Mesenchymal stem cell (in vitro differentiated cells and primary cell): ENCODE data around the gene CAMK1D.

Experiments
- DNase-seq: peaks from one replicate; pipeline ENCODE4 v3.0.0-alpha.2; 2013
- H2AFZ ChIP-seq: one replicate; pipeline ENCODE4 v1.6.1; 2013; ENCODE audit warnings: low read depth, mild to moderate bottlenecking, control low read depth, inconsistent platforms, low read length, moderate library complexity
- H2AK5ac ChIP-seq: 2 replicates; pipeline ENCODE4 v1.6.1; 2013; ENCODE audit warnings: low read length, moderate library complexity, mild to moderate bottlenecking, inconsistent platforms; ENCODE audit not compliant: severe bottlenecking
- H2BK120ac ChIP-seq: one replicate; pipeline ENCODE4 v1.6.1; 2013; ENCODE audit warnings: low read depth, mild to moderate bottlenecking, inconsistent platforms, low read length, moderate library complexity
- H2BK12ac ChIP-seq, 2 experiments: one replicate each; pipeline ENCODE4 v1.6.1; 2013; ENCODE audit warnings: inconsistent platforms in 2 of 2, low read length in 2 of 2, mild to moderate bottlenecking in 2 of 2, moderate library complexity in 2 of 2, control low read depth in 1 of 2
- H2BK15ac ChIP-seq: one replicate; pipeline ENCODE4 v1.6.1; 2013; ENCODE audit warnings: mild to moderate bottlenecking, low read depth, inconsistent platforms; ENCODE audit not compliant: poor library complexity, severe bottlenecking
- H2BK5ac ChIP-seq: 2 replicates; pipeline ENCODE4 v1.6.1; 2013; ENCODE audit warnings: low read depth, mild to moderate bottlenecking, low read length, control low read depth, inconsistent platforms; ENCODE audit not compliant: poor library complexity, severe bottlenecking
- H3K14ac ChIP-seq, 2 experiments: one replicate each; pipeline ENCODE4 v1.6.1; 2013; ENCODE audit warnings: inconsistent platforms in 2 of 2, low read length in 2 of 2, control low read depth in 1 of 2, mild to moderate bottlenecking in 1 of 2, moderate library complexity in 1 of 2
- H3K18ac ChIP-seq, 2 experiments: one replicate each; pipeline ENCODE4 v1.6.1; 2013; ENCODE audit warnings: inconsistent platforms in 2 of 2, low read length in 2 of 2, control low read depth in 1 of 2, low read depth in 1 of 2, mild to moderate bottlenecking in 1 of 2
- H3K23ac ChIP-seq, 2 experiments: one replicate each; pipeline ENCODE4 v1.6.1; 2013; ENCODE audit warnings: inconsistent platforms in 2 of 2, low read length in 2 of 2, mild to moderate bottlenecking in 2 of 2, moderate library complexity in 2 of 2, control low read depth in 1 of 2
- H3K27ac ChIP-seq: 2 replicates; pipeline ENCODE4 v1.5.1; 2013; ENCODE audit warnings: mild to moderate bottlenecking, moderate library complexity, low read length, control low read depth, inconsistent platforms; ENCODE audit not compliant: poor library complexity, severe bottlenecking
- H3K27me3 ChIP-seq, 2 experiments: 2 replicates each; pipeline versions ENCODE4 v1.6.1 to v1.7.0; 2013; ENCODE audit warnings: low read length in 2 of 2, mild to moderate bottlenecking in 2 of 2, moderate library complexity in 2 of 2, control low read depth in 1 of 2, inconsistent platforms in 1 of 2; ENCODE audit not compliant: control insufficient read depth in 1 of 2, insufficient read depth in 1 of 2
- H3K36me3 ChIP-seq, 2 experiments: 2 replicates each; pipeline versions ENCODE4 v1.6.1 to v1.7.0; 2013; ENCODE audit warnings: low read length in 2 of 2, control low read depth in 1 of 2, inconsistent platforms in 1 of 2, low read depth in 1 of 2, mild to moderate bottlenecking in 1 of 2; ENCODE audit not compliant: insufficient read depth in 2 of 2, control insufficient read depth in 1 of 2
- H3K4ac ChIP-seq, 2 experiments: one replicate each; pipeline ENCODE4 v1.6.1; 2013; ENCODE audit warnings: inconsistent platforms in 2 of 2, low read length in 2 of 2, mild to moderate bottlenecking in 2 of 2, moderate library complexity in 2 of 2, control low read depth in 1 of 2, low read depth in 1 of 2
- H3K4me1 ChIP-seq: 2 replicates; pipeline ENCODE4 v1.6.1; 2013; ENCODE audit warnings: low read depth, low read length, control low read depth; ENCODE audit not compliant: control insufficient read depth, insufficient read depth
- H3K4me2 ChIP-seq: 2 replicates; pipeline ENCODE4 v1.6.1; 2013; ENCODE audit warnings: low read length, mild to moderate bottlenecking, inconsistent platforms; ENCODE audit not compliant: poor library complexity, severe bottlenecking
- H3K4me3 ChIP-seq, 2 experiments: 2 replicates each; pipeline versions ENCODE4 v1.5.1 to v1.7.0; 2013; ENCODE audit warnings: low read length in 2 of 2, mild to moderate bottlenecking in 2 of 2, control low read depth in 1 of 2, low read depth in 1 of 2; ENCODE audit not compliant: insufficient read depth in 1 of 2
- H3K79me1 ChIP-seq: replicated peaks from 2 replicates; pipeline ENCODE4 v1.6.1; 2013; ENCODE audit warnings: mild to moderate bottlenecking, control low read depth, low read length, inconsistent platforms; ENCODE audit not compliant: poor library complexity, severe bottlenecking
- H3K9ac ChIP-seq: 2 replicates; pipeline ENCODE4 v1.7.0; 2013; ENCODE audit warnings: mild to moderate bottlenecking, low read length, moderate library complexity
- H3K9me3 ChIP-seq: 2 replicates; pipeline ENCODE4 v1.7.0; 2013; ENCODE audit warnings: mild to moderate bottlenecking, low read length; ENCODE audit not compliant: control insufficient read depth
- H4K8ac ChIP-seq: one replicate; pipeline ENCODE4 v1.6.1; 2013; ENCODE audit warnings: inconsistent platforms, mild to moderate bottlenecking, low read length, moderate library complexity
- H4K91ac ChIP-seq: one replicate; pipeline ENCODE4 v1.6.1; 2013; ENCODE audit warnings: mild to moderate bottlenecking, low read length, inconsistent platforms
- WGBS: methylation state at CpG from one replicate; pipeline ENCODE4 v1.1.7; 2013; ENCODE audit warnings: mixed read lengths; 5-methylcytosine and 5-hydroxymethylcytosine counted together

Gene CAMK1D

DNA sequence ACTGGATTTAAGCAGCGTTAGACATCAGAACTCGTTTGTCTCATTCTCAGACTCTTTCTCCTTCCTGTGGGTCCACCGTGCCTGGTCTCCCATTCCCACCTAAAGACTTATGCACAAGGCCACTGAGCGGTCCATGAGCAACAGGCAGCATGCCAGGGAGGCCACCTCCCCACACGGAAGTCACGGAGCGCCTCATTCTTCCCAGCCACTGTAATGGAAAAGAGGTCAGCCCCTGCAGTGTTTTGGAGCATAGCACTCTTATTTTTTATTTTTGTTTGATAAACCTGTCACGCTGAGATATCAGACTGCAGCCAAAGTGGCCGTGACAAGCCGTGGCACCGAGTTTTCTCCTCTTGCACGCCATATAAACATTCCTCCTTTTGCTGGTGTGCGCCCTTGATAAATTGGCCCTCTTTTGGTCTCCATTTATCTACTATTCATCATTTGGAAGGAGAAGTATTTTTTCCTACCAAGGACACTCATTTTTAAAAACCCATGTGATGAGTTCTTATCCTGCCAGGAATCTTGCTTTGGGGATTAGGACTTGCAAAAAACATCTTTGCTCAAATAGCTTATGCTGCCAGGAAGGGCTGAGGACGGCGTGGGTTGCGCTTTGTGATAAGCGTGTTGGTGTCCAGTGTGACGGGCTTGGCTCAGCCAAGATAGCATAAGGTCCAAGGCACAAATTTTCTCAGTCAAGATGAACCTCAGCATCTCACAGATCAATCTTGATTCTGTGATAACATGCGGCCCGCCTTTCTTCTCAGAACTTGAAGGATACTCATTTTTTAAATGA lies 446.2 kb downstream of the CAMK1D start:
- H3K27ac ChIP-seq: no peak overlapping the region
- no peak overlapping the region for H2BK12ac ChIP-seq
- no peak overlapping the region for H2BK5ac ChIP-seq
- DNase-seq: no peak
- H2AFZ ChIP-seq: no peak overlapping the region
- peaks cover 31% of the 10 kb centered on the region for H3K9me3 ChIP-seq
- H3K4ac ChIP-seq: no peak overlapping the region
- H3K36me3 ChIP-seq: peaks cover 21 to 24% of the 10 kb centered on the region in 2 experiments
- H3K23ac ChIP-seq: no peak overlapping the region
- no peak overlapping the region for H2BK120ac ChIP-seq
- no peak overlapping the region for H3K9ac ChIP-seq
- H3K4me1 ChIP-seq: peaks cover 6% of the 10 kb centered on the region
- WGBS: 96% methylated on average over 19 of the region's 20 CpGs
- H3K4me3 ChIP-seq: no peak overlapping the region
- no peaks in the 10 kb centered on the region for H3K27me3 ChIP-seq
- H3K14ac ChIP-seq: no peak overlapping the region
- no peak overlapping the region for H3K4me2 ChIP-seq
- H2BK15ac ChIP-seq: no peak overlapping the region
- H3K18ac ChIP-seq: no peak overlapping the region
- H3K79me1 ChIP-seq: peaks cover 4% of the 10 kb centered on the region
- H2AK5ac ChIP-seq: no peak overlapping the region
- H4K8ac ChIP-seq: no peak overlapping the region
- H4K91ac ChIP-seq: no peak overlapping the region

GRCh38 chr10:12796401-12797160 lies 447.2 kb downstream of the CAMK1D start:
- Histone ChIP-seq H2BK120ac (no peak overlapping the region), H3K9ac (no peak overlapping the region), H3K27me3 (no peaks in the 10 kb centered on the region), H3K4me1 (peaks cover 6% of the 10 kb centered on the region), H3K14ac (no peak overlapping the region), H3K9me3 (peaks cover 22% of the 10 kb centered on the region), H3K23ac (no peak overlapping the region), H4K8ac (no peak overlapping the region), H3K4me2 (no peak overlapping the region), H2AFZ (no peak overlapping the region), H3K4me3 (no peak overlapping the region), H3K36me3 (peaks cover 17 to 19% of the 10 kb centered on the region in 2 experiments), H2BK12ac (no peak overlapping the region), H3K79me1 (peaks cover 4% of the 10 kb centered on the region), H2BK5ac (no peak overlapping the region), H3K27ac (no peak overlapping the region), H3K18ac (no peak overlapping the region), H4K91ac (no peak overlapping the region), H2AK5ac (no peak overlapping the region), H2BK15ac (no peak overlapping the region), H3K4ac (no peak overlapping the region)
- 89% methylated on average over 13 of the region's 13 CpGs for WGBS
- no peak for DNase-seq

GRCh38 chr10:12797471-12798262 lies 448.3 kb downstream of the CAMK1D start:
- peak; percentile 50 for DNase-seq
- H2AFZ ChIP-seq: no peak overlapping the region
- no peak overlapping the region for H3K4ac ChIP-seq
- H2BK5ac ChIP-seq: no peak overlapping the region
- no peak overlapping the region for H3K9ac ChIP-seq
- H3K18ac ChIP-seq: no peak overlapping the region
- H2BK120ac ChIP-seq: no peak overlapping the region
- H3K23ac ChIP-seq: no peak overlapping the region
- H3K27me3 ChIP-seq: no peaks in the 10 kb centered on the region
- no peak overlapping the region for H2BK15ac ChIP-seq
- H3K4me1 ChIP-seq: peaks cover 6% of the 10 kb centered on the region
- 53% methylated on average over 10 of the region's 11 CpGs for WGBS
- H2BK12ac ChIP-seq: no peak overlapping the region
- H4K8ac ChIP-seq: peak overlapping the region; percentile 72
- no peak overlapping the region for H3K4me2 ChIP-seq
- peaks cover 12% of the 10 kb centered on the region for H3K9me3 ChIP-seq
- H3K27ac ChIP-seq: no peak overlapping the region
- no peak overlapping the region for H3K14ac ChIP-seq
- H3K4me3 ChIP-seq: no peak overlapping the region
- no peak overlapping the region for H2AK5ac ChIP-seq
- H4K91ac ChIP-seq: no peak overlapping the region
- peaks cover 7 to 18% of the 10 kb centered on the region in 2 experiments for H3K36me3 ChIP-seq
- peaks cover 4% of the 10 kb centered on the region for H3K79me1 ChIP-seq

GRCh38 chr10:12799144-12799543 lies 449.8 kb downstream of the CAMK1D start:
- Histone ChIP-seq H3K14ac (no peak overlapping the region), H3K4me1 (peaks cover 6% of the 10 kb centered on the region), H3K36me3 (peaks cover 0 to 15% of the 10 kb centered on the region in 2 experiments), H2AFZ (no peak overlapping the region), H3K9ac (no peak overlapping the region), H3K9me3 (no peaks in the 10 kb centered on the region), H3K79me1 (peaks cover 4% of the 10 kb centered on the region), H3K4ac (no peak overlapping the region), H2BK15ac (no peak overlapping the region), H3K27ac (no peak overlapping the region), H3K23ac (no peak overlapping the region), H3K18ac (no peak overlapping the region), H2BK12ac (no peak overlapping the region), H2BK5ac (no peak overlapping the region), H2BK120ac (no peak overlapping the region), H3K4me3 (no peak overlapping the region), H4K8ac (no peak overlapping the region), H3K27me3 (no peaks in the 10 kb centered on the region), H3K4me2 (no peak overlapping the region), H4K91ac (no peak overlapping the region), H2AK5ac (no peak overlapping the region)
- DNase-seq: no peak
- WGBS: 89% methylated on average over 12 of the region's 12 CpGs
